Ovary (tissue), 3 donors: Measurements from ENCODE around the gene ABCE1.

Experiments used
- EP300 ChIP-seq: sonication (generic); formaldehyde crosslinking; IDR thresholded peaks from one replicate; pipeline ENCODE4 v1.6.1; 2017; ENCODE audit warnings: antibody characterized with exemption
- POLR2A ChIP-seq: fragments of 450-650 bp; IDR thresholded peaks from one replicate; pipeline ENCODE4 v1.6.1; 2017; ENCODE audit warnings: antibody characterized with exemption, mild to moderate bottlenecking, moderate library complexity
- TF ChIP-seq, protein P1 (sequence below), 3 donors: fragments of 450-650 bp in 2 of 3; fragments of 200-600 bp in 1 of 3; IDR thresholded peaks; one replicate each; pipeline versions ENCODE4 v1.5.1 to v1.8.0; 2016 to 2022; ENCODE audit warnings: antibody characterized with exemption in 3 of 3, mild to moderate bottlenecking in 1 of 3
- donor health status: DM: no; HTN: no; CAD: no.

- TF ChIP-seq POLR2A: no peak
- TF ChIP-seq, protein P1, sequence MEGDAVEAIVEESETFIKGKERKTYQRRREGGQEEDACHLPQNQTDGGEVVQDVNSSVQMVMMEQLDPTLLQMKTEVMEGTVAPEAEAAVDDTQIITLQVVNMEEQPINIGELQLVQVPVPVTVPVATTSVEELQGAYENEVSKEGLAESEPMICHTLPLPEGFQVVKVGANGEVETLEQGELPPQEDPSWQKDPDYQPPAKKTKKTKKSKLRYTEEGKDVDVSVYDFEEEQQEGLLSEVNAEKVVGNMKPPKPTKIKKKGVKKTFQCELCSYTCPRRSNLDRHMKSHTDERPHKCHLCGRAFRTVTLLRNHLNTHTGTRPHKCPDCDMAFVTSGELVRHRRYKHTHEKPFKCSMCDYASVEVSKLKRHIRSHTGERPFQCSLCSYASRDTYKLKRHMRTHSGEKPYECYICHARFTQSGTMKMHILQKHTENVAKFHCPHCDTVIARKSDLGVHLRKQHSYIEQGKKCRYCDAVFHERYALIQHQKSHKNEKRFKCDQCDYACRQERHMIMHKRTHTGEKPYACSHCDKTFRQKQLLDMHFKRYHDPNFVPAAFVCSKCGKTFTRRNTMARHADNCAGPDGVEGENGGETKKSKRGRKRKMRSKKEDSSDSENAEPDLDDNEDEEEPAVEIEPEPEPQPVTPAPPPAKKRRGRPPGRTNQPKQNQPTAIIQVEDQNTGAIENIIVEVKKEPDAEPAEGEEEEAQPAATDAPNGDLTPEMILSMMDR (IDR thresholded peaks at IDR 0.05): no peak
- no peak for TF ChIP-seq EP300
These were observed 9.0 kb downstream of the ABCE1 start for GRCh38 chr4:145107126-145107525.
